ENCODE measurements around the gene AMN. TPM values are rescaled to one million over a fixed set of nuclear protein-coding genes. Genes with fewer than 3 reads are reported as not detected.

AMN gene
- total RNA-seq, 2 experiments from 2014 or later, result 0.35 to 5.6 TPM

DNA sequence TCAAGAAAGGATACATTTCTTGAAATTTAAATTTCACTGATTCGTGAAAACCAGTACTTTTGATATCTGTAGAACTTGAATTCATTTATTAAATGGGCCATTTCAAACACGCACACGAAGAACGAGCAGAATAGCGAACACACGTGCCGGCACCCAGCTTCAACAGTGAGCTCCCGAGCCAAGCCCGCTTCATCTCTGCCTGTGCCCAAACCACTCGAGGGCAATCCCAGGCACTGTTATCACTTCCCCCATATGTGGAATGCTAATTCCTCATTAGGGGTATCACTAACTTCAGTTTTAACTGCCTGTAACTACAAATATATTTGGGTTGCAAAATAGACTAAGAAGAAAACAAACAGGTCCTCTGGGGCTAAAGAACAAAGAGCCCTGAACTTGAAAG is 48.0 kb downstream of the AMN start:
- ChIA-PET POLR2A (no interaction called here), CTCF (ENCODE audit: unreplicated experiment) (no interaction called here)
- no peak for TF ChIP-seq EZH2phosphoT487 (IDR thresholded peaks at IDR 0.05; ENCODE audit: borderline replicate concordance, low read depth, low read length)
- TF ChIP-seq, protein P1, sequence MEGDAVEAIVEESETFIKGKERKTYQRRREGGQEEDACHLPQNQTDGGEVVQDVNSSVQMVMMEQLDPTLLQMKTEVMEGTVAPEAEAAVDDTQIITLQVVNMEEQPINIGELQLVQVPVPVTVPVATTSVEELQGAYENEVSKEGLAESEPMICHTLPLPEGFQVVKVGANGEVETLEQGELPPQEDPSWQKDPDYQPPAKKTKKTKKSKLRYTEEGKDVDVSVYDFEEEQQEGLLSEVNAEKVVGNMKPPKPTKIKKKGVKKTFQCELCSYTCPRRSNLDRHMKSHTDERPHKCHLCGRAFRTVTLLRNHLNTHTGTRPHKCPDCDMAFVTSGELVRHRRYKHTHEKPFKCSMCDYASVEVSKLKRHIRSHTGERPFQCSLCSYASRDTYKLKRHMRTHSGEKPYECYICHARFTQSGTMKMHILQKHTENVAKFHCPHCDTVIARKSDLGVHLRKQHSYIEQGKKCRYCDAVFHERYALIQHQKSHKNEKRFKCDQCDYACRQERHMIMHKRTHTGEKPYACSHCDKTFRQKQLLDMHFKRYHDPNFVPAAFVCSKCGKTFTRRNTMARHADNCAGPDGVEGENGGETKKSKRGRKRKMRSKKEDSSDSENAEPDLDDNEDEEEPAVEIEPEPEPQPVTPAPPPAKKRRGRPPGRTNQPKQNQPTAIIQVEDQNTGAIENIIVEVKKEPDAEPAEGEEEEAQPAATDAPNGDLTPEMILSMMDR (conservative IDR thresholded peaks at IDR 0.05; ENCODE audit: low read length), result no peak
- H3K4me3 ChIP-seq (ENCODE audit: low read depth, low read length, poor library complexity, severe bottlenecking), result no peak overlapping the region
- H3K9me3 ChIP-seq (ENCODE audit: low read length), result no peaks in the 10 kb centered on the region
- no peaks in the 10 kb centered on the region for H4K20me1 ChIP-seq (ENCODE audit: insufficient read depth, low read length)
- BruUV-seq (replicated peaks), result no TSS peak
- intact Hi-C loops (cut with micrococcal nuclease; ENCODE audit: unreplicated experiment), result no loop called here
- no peak for DNase-seq (ENCODE audit: low spot score)
- no peaks in the 10 kb centered on the region for H3K4me1 ChIP-seq (ENCODE audit: insufficient read depth, low read length, poor library complexity, severe bottlenecking)
- H3K79me2 ChIP-seq (ENCODE audit: insufficient read depth, low read depth, low read length), result no peaks in the 10 kb centered on the region
- no peak overlapping the region for H2AFZ ChIP-seq (ENCODE audit: low read length)
- H3K27ac ChIP-seq (ENCODE audit: low read depth, low read length, poor library complexity, severe bottlenecking), result no peak overlapping the region
- no peaks in the 10 kb centered on the region for H3K9me2 ChIP-seq (ENCODE audit: insufficient read depth, low read length)
- H3K4me2 ChIP-seq (ENCODE audit: low read length), result no peak overlapping the region
- no peaks in the 10 kb centered on the region for H3K36me3 ChIP-seq (ENCODE audit: insufficient read depth, low read length)

- Histone ChIP-seq H3K79me2 (ENCODE audit: insufficient read depth, low read depth, low read length) (no peaks in the 10 kb centered on the region), H3K27ac (ENCODE audit: low read depth, low read length, poor library complexity, severe bottlenecking) (no peak overlapping the region), H3K9me3 (ENCODE audit: low read length) (no peaks in the 10 kb centered on the region), H2AFZ (ENCODE audit: low read length) (no peak overlapping the region), H3K36me3 (ENCODE audit: insufficient read depth, low read length) (no peaks in the 10 kb centered on the region), H3K4me2 (ENCODE audit: low read length) (no peak overlapping the region), H4K20me1 (ENCODE audit: insufficient read depth, low read length) (no peaks in the 10 kb centered on the region), H3K4me1 (ENCODE audit: insufficient read depth, low read length, poor library complexity, severe bottlenecking) (no peaks in the 10 kb centered on the region), H3K4me3 (ENCODE audit: low read depth, low read length, poor library complexity, severe bottlenecking) (no peak overlapping the region), H3K9me2 (ENCODE audit: insufficient read depth, low read length) (no peaks in the 10 kb centered on the region)
- TF ChIP-seq, protein P1 (conservative IDR thresholded peaks at IDR 0.05; ENCODE audit: low read length), result no peak
- TF ChIP-seq EZH2phosphoT487 (IDR thresholded peaks at IDR 0.05; ENCODE audit: borderline replicate concordance, low read depth, low read length), result no peak
- ChIA-PET CTCF (ENCODE audit: unreplicated experiment) (no interaction called here), POLR2A (interaction anchor here (0.5 kb wide), 1 partner anchor 77 kb away, joined by 4 read pairs; no protein-coding TSS in a partner anchor)
- BruUV-seq (replicated peaks), result no TSS peak
- DNase-seq (ENCODE audit: low spot score), result no peak
- intact Hi-C loops (cut with micrococcal nuclease; ENCODE audit: unreplicated experiment), result no loop called here
Measured at GRCh38 chr14:102971314-102971713, 48.9 kb downstream of the AMN start.

DNA sequence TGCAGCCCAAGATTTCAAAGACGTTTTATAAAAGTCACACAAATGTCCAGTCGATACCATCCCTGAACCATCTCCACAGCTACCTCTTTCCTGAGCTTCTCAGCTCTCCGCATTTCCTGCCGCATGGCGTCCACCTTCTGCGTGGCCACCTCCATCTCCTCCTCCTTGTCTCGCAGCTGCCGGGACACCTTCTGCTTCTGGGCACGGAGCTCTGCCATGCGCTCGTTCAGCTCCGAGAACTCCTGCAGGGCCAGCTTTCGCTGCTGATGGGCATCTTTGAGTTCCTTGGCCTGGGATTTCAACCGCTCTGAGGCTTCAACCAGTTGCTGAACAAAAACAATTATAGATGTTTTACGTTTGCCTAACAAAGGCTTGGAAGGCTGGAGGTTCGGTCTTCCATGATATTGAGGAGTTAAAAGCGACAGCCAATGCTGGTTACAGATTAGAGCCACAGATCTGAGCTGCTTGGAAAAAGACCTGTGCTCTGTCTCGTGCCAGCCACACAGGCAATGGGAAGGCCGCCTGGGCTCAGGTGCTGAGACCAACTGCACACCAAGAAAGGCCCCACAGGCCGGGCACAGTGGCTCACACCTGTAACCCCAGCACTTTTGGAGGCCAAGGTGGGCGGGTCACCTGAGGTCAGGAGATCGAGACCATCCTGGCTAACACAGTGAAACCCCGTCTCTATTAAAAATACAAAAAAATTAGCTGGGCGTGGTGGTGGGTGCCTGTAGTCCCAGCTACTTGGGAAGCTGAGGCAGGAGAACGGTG is 49.6 kb downstream of the AMN start:
- POLR2A ChIA-PET, result interaction anchor here (0.5 to 0.6 kb wide), 3 partner anchors 76 to 206 kb away, joined by 3 to 11 read pairs (median 4); no protein-coding TSS in a partner anchor
- TF ChIP-seq, protein P1 (conservative IDR thresholded peaks at IDR 0.05; ENCODE audit: low read length), result no peak
- no peak for TF ChIP-seq EZH2phosphoT487 (IDR thresholded peaks at IDR 0.05; ENCODE audit: borderline replicate concordance, low read depth, low read length)
- Histone ChIP-seq H3K79me2 (ENCODE audit: insufficient read depth, low read depth, low read length) (no peaks in the 10 kb centered on the region), H3K9me3 (ENCODE audit: low read length) (no peaks in the 10 kb centered on the region), H3K4me2 (ENCODE audit: low read length) (no peak overlapping the region), H4K20me1 (ENCODE audit: insufficient read depth, low read length) (no peaks in the 10 kb centered on the region), H3K4me3 (ENCODE audit: low read depth, low read length, poor library complexity, severe bottlenecking) (no peak overlapping the region), H2AFZ (ENCODE audit: low read length) (no peak overlapping the region), H3K27ac (ENCODE audit: low read depth, low read length, poor library complexity, severe bottlenecking) (no peak overlapping the region), H3K9me2 (ENCODE audit: insufficient read depth, low read length) (no peaks in the 10 kb centered on the region), H3K36me3 (ENCODE audit: insufficient read depth, low read length) (no peaks in the 10 kb centered on the region), H3K4me1 (ENCODE audit: insufficient read depth, low read length, poor library complexity, severe bottlenecking) (no peaks in the 10 kb centered on the region)
- no TSS peak for BruUV-seq (replicated peaks)
- no peak for DNase-seq (ENCODE audit: low spot score)
- CTCF ChIA-PET (ENCODE audit: unreplicated experiment), result no interaction called here
- intact Hi-C loops (cut with micrococcal nuclease; ENCODE audit: unreplicated experiment), result no loop called here
